Stimulated activated CD4-positive, alpha-beta T cell treated with anti-CD3 and anti-CD28 coated beads, Interleukin-12 subunit alpha, Interleukin-12 subunit beta, amount 100 ng/mL, for 48 hours (primary cell): Measurements from ENCODE around the gene KLF7.

Source experiments
- DNase-seq, 3 donors: peaks; one replicate each; pipeline ENCODE4 v3.0.0-alpha.2; 2020; ENCODE audit warnings: low read depth in 2 of 3, low spot score in 1 of 3

The KLF7 gene

DNA sequence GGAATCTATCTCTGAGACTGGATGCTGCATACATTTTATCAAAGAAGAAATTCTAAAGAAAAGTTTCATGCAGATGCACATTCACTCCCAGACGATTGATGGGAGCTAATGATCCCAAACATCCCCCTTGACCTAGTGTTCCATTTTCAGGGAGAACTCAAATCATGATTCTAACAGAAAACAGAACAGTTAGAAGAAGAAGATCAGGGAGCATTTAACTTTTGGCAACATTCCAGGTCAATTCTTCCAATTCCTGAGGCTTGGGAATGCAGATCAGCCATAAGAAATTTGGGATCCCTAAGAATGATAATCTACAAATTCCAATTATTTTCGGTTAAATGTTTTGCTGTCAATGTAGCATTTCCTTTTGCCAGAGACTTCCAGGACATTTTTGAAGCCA, 129.9 kb downstream of the KLF7 start:
- DNase-seq = no peak

DNA sequence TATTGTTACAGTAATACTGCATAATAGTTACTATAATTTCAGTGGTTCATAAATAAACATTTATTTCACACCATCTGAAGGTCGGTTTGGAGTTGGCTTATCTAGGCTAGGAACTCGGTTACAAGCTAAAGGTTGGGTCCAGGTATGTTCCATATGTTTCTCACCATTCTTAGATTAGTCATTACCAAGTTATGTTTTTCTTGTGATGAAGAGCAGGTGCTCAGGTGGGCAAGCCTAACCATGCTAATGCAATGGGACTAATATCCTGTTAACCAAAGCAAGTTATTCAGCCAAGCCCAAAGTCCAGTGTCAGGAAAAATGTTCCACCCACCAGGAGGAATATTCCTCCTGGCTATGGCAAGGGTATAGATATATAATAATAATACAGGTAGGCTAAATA, 133.3 kb downstream of the KLF7 start:
- DNase-seq = no peak
